HepG2 (cell line): ENCODE measurements around the gene ZNF333. TPM values are rescaled to one million over a fixed set of nuclear protein-coding genes. Genes with fewer than 3 reads are reported as not detected.
A peak's percentile ranks its signal among the peaks of the same experiment; 100 is the strongest.

Experiments used
- ATAC-seq: fragments of 200-7000 bp; cut with Tn5 transposase; 3 replicates; pipeline ENCODE4 v1.9.1; 2020; ENCODE audit warnings: mild to moderate bottlenecking, moderate library complexity
- BruUV-seq: library from RNA; stranded (reverse); fragments of 400-500 nt; replicated peaks from 2 replicates; lab custom pipeline; 2021; lab: Mats Ljungman, UMichigan
- CTCF ChIA-PET: fragments of 300-600 bp; formaldehyde crosslinking; extraction: SDS; loops from one replicate; lab custom pipeline; 2021; ENCODE audit warnings: low total read pairs, inconsistent platforms, low intra/inter-chr PET ratio; lab: Yijun Ruan, JAX
- POLR2A ChIA-PET: fragments of 350-600 bp; sonication (Branson Sonifier 250); formaldehyde crosslinking; loops from one replicate; lab custom pipeline; 2020; ENCODE audit warnings: antibody characterized with exemption, inconsistent platforms; lab: Yijun Ruan, JAX
- DNase-seq: peaks from one replicate; pipeline ENCODE4 v3.0.0-alpha.2; 2015; ENCODE audit warnings: low spot score
- FAIRE-seq: peaks from 3 replicates; lab custom pipeline; 2011; peaks lifted over from hg19 to GRCh38; lab: Jason Lieb, UNC
- H2AFZ ChIP-seq: one replicate; pipeline ENCODE4 v1.6.1; 2011; ENCODE audit warnings: low read length, inconsistent platforms
- H3K27ac ChIP-seq: fragments of 300-600 bp; 3 replicates; pipeline ENCODE4 v1.8.0; 2011; ENCODE audit warnings: mixed run types, mild to moderate bottlenecking, mixed read lengths, low read length, inconsistent platforms; ENCODE audit not compliant: insufficient read depth; ENCODE audit errors: extremely low read length
- H3K27me3 ChIP-seq, 2 experiments: fragments of 200-600 bp in 1 of 2; 2 replicates in 1 of 2; 3 replicates in 1 of 2; pipeline versions ENCODE4 v1.6.0 to v1.8.0; 2011; ENCODE audit warnings: low read length in 2 of 2, mild to moderate bottlenecking in 2 of 2, moderate library complexity in 2 of 2, inconsistent platforms in 1 of 2; ENCODE audit not compliant: insufficient read depth in 2 of 2, control insufficient read depth in 1 of 2
- H3K36me3 ChIP-seq, 2 experiments: fragments of 200-600 bp in 1 of 2; replicated peaks in 1 of 2; 2 replicates in 1 of 2; 3 replicates in 1 of 2; pipeline versions ENCODE4 v1.5.1 to v1.8.0; 2011; ENCODE audit warnings: low read length in 2 of 2, inconsistent platforms in 1 of 2; ENCODE audit not compliant: insufficient read depth in 2 of 2, control insufficient read depth in 1 of 2
- H3K4me1 ChIP-seq: 2 replicates; pipeline ENCODE4 v1.5.1; 2012; ENCODE audit warnings: low read length, inconsistent platforms; ENCODE audit not compliant: insufficient read depth
- H3K4me2 ChIP-seq: 2 replicates; pipeline ENCODE4 v1.6.0; 2011; ENCODE audit warnings: low read depth, low read length, inconsistent platforms
- H3K4me3 ChIP-seq, 3 experiments: fragments of 200-600 bp in 1 of 3; sonication (generic), shearing (Covaris generic) in 1 of 3; replicated peaks in 1 of 3; 2 replicates each; pipeline ENCODE4 v1.5.1; 2011 to 2016; ENCODE audit warnings: low read length in 3 of 3, inconsistent platforms in 2 of 3, low read depth in 2 of 3, mild to moderate bottlenecking in 2 of 3, control low read depth in 1 of 3, mixed read lengths in 1 of 3; ENCODE audit not compliant: insufficient read depth in 1 of 3
- H3K79me2 ChIP-seq: one replicate; pipeline ENCODE4 v1.6.1; 2011; ENCODE audit warnings: low read length, inconsistent platforms; ENCODE audit not compliant: insufficient read depth
- H3K9ac ChIP-seq: 2 replicates; pipeline ENCODE4 v1.6.0; 2011; ENCODE audit warnings: mild to moderate bottlenecking, low read depth, low read length, inconsistent platforms; ENCODE audit not compliant: insufficient read depth
- H3K9me3 ChIP-seq: 2 replicates; pipeline ENCODE4 v1.5.1; 2012; ENCODE audit warnings: mild to moderate bottlenecking, low read length
- H4K20me1 ChIP-seq: 2 replicates; pipeline ENCODE4 v1.6.0; 2011; ENCODE audit warnings: inconsistent platforms, mild to moderate bottlenecking, low read length, moderate library complexity; ENCODE audit not compliant: insufficient read depth
- CEBPB ChIP-seq: IDR thresholded peaks from 2 replicates; pipeline ENCODE4 v1.6.1; 2011; ENCODE audit warnings: low read depth, low read length, improper control_type of control experiment, borderline replicate concordance
- MYC ChIP-seq: sonication (generic); formaldehyde crosslinking; IDR thresholded peaks from 2 replicates; pipeline ENCODE4 v1.9.0; 2021; ENCODE audit warnings: missing genetic modification reagents, borderline replicate concordance
- NKX3-1 ChIP-seq: sonication (generic); formaldehyde crosslinking; IDR thresholded peaks from 2 replicates; pipeline ENCODE4 v1.5.0; 2020; ENCODE audit warnings: missing genetic modification reagents
- TOE1 ChIP-seq: sonication (generic); formaldehyde crosslinking; IDR thresholded peaks from 2 replicates; pipeline ENCODE4 v1.4.0; 2020; ENCODE audit warnings: mild to moderate bottlenecking, missing genetic modification reagents
- ZMYM2 ChIP-seq: sonication (generic); formaldehyde crosslinking; IDR thresholded peaks from 2 replicates; pipeline ENCODE4 v1.8.0; 2022; ENCODE audit warnings: mild to moderate bottlenecking, missing genetic modification reagents
- ZNF160 ChIP-seq: sonication (generic); formaldehyde crosslinking; IDR thresholded peaks from 2 replicates; pipeline ENCODE4 v1.8.0; 2022; ENCODE audit warnings: mild to moderate bottlenecking, inconsistent platforms, missing genetic modification reagents
- ZNF841 ChIP-seq: sonication (generic); formaldehyde crosslinking; IDR thresholded peaks from 2 replicates; pipeline ENCODE4 v1.8.1; 2023; ENCODE audit warnings: missing genetic modification reagents, borderline replicate concordance
- WGBS: methylation state at CpG from one replicate; pipeline ENCODE4 v1.1.6; 2017; ENCODE audit warnings: low lambda C conversion rate; 5-methylcytosine and 5-hydroxymethylcytosine counted together
- in situ Hi-C: cut with HindIII; loops from 2 replicates; pipeline ENCODE4 v1.10.0; 2017; ENCODE audit warnings: low pct_unique_long_range_greater_than_20kb; ENCODE audit not compliant: extremely low pct_ligation_motif_present
- intact Hi-C: fragments of 100-400 bp; cut with micrococcal nuclease; formaldehyde crosslinking; loops from one replicate; pipeline ENCODE4 v1.10.0; 2022; ENCODE audit not compliant: unreplicated experiment
- polyA plus RNA-seq, 8 experiments: library from polyadenylated mRNA; depleted of rRNA in 3 of 8; stranded (reverse) in 7 of 8; unstranded in 1 of 8; fragments of >200 nt; fragmentation: Illumina TruSeq in 4 of 8; extraction: Trizol in 4 of 8; gene quantifications; 2 replicates each; pipeline versions ENCODE4 v1.2.1 to v1.2.3, GENCODE V29; 2011 to 2016; ENCODE audit warnings: low read depth in 4 of 8, missing spikeins in 1 of 8, mixed read lengths in 1 of 8; ENCODE audit not compliant: insufficient read depth in 1 of 8
- total RNA-seq, 5 experiments: library from RNA; depleted of rRNA; stranded (reverse); fragments of >200 nt; fragmentation: Illumina TruSeq; extraction: Trizol; gene quantifications; 2 replicates each; pipeline ENCODE4 v1.2.3, GENCODE V29; 2016; ENCODE audit warnings: low read depth in 1 of 5
- TF ChIP-seq, protein P1 (sequence below): sonication (generic); formaldehyde crosslinking; IDR thresholded peaks from 2 replicates; pipeline ENCODE4 v1.9.0; 2021; ENCODE audit warnings: missing genetic modification reagents, borderline replicate concordance

Gene ZNF333
- total and polyA plus RNA-seq, 2 of the 13 experiments (the other 11 are each of a cell fraction or from before 2014, with no cell fraction given): 3.4 to 6.4 TPM

DNA sequence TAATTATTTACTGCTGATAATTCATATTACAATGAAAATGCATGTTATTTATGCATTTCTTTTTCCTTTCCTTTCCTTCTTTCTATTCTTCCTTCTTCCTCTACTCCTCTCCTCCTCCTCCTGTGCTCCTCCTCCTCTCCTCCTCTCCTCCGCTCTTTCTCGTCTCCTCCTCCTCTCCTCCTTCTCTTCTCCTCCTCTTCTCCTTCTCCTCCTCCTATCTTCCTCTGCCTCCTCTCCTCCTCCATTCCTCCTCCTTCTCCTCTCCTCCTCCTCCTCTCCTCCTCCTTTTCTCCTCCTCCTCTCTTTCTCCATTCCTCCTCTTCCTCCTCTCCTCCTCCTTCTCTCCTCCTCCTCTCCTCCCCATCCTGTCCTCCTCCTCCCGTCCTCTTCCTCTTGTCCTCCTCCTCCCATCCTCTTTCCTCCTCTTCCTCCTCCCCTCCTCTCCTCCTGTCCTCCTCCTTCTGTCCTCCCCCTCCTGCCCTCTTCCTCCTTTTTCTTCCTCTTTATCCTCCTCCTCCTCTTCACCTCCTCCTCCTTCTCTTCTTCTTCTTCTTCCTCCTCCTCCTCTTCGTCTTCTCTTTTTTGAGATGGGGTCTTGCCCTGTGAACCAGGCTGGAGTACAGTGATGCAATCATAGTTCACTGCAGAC is 73.8 kb downstream of the ZNF333 start:
- no peak overlapping the region for H3K27ac ChIP-seq
- H4K20me1 ChIP-seq: no peaks in the 10 kb centered on the region
- WGBS: 23% methylated on average over 4 of the region's 4 CpGs
- ATAC-seq: no peak
- intact Hi-C loops: no loop called here
- DNase-seq: no peak
- no peaks in the 10 kb centered on the region for H3K36me3 ChIP-seq
- no peaks in the 10 kb centered on the region for H3K9me3 ChIP-seq
- H3K4me3 ChIP-seq: no peak overlapping the region
- no peak overlapping the region for H3K9ac ChIP-seq
- no peaks in the 10 kb centered on the region for H3K4me1 ChIP-seq
- in situ Hi-C loops: no loop called here
- no peak for FAIRE-seq
- peaks cover 0 to 3% of the 10 kb centered on the region in 2 experiments; a peak in 2 of 5 replicates for H3K27me3 ChIP-seq
- no peaks in the 10 kb centered on the region for H3K79me2 ChIP-seq
- POLR2A ChIA-PET: no interaction called here
- H3K4me2 ChIP-seq: no peak overlapping the region
- CTCF ChIA-PET: no interaction called here
- TF ChIP-seq MYC: no peak
- TF ChIP-seq TOE1 (CRISPR knock-in tag): no peak
- 0 out of 2 replicates have a peak, but pooled peaks have one; percentile 5 for TF ChIP-seq CEBPB
- TF ChIP-seq ZNF841 (CRISPR knock-in tag): no peak
- TF ChIP-seq ZMYM2 (CRISPR knock-in tag): no peak
- TF ChIP-seq NKX3-1 (CRISPR knock-in tag): no peak
- TF ChIP-seq, protein P1, sequence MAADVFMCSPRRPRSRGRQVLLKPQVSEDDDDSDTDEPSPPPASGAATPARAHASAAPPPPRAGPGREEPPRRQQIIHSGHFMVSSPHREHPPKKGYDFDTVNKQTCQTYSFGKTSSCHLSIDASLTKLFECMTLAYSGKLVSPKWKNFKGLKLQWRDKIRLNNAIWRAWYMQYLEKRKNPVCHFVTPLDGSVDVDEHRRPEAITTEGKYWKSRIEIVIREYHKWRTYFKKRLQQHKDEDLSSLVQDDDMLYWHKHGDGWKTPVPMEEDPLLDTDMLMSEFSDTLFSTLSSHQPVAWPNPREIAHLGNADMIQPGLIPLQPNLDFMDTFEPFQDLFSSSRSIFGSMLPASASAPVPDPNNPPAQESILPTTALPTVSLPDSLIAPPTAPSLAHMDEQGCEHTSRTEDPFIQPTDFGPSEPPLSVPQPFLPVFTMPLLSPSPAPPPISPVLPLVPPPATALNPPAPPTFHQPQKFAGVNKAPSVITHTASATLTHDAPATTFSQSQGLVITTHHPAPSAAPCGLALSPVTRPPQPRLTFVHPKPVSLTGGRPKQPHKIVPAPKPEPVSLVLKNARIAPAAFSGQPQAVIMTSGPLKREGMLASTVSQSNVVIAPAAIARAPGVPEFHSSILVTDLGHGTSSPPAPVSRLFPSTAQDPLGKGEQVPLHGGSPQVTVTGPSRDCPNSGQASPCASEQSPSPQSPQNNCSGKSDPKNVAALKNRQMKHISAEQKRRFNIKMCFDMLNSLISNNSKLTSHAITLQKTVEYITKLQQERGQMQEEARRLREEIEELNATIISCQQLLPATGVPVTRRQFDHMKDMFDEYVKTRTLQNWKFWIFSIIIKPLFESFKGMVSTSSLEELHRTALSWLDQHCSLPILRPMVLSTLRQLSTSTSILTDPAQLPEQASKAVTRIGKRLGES (CRISPR knock-in tag): no peak
- TF ChIP-seq ZNF160 (CRISPR knock-in tag): no peak
- TF ChIP-seq, all 625 proteins: peak for 1
- no peak overlapping the region for H2AFZ ChIP-seq
- BruUV-seq: no TSS peak
